GM19438 (cell line): ENCODE results near the gene DLX4.

ENCODE experiments used
- ATAC-seq: cut with Tn5 transposase; IDR thresholded peaks from one replicate; pipeline ENCODE4 v1.9.1; 2021; ENCODE audit warnings: low read depth; ENCODE audit not compliant: unreplicated experiment

The DLX4 gene

GRCh38 chr17:49946208-49946607 lies 22.8 kb upstream of the DLX4 start:
- no peak for ATAC-seq

GRCh38 chr17:49946964-49947584 lies 21.9 kb upstream of the DLX4 start:
- ATAC-seq = no peak

GRCh38 chr17:49949634-49950033 lies 19.4 kb upstream of the DLX4 start:
- ATAC-seq = no peak

- no peak for ATAC-seq
Measured at GRCh38 chr17:49951362-49952082, 17.5 kb upstream of the DLX4 start.

- no peak for ATAC-seq
Measured at GRCh38 chr17:49952209-49952911, 16.6 kb upstream of the DLX4 start.

GRCh38 chr17:49952912-49953497 lies 16.0 kb upstream of the DLX4 start:
- ATAC-seq = no peak

- no peak for ATAC-seq
Measured at GRCh38 chr17:49955157-49955556, 13.8 kb upstream of the DLX4 start.

GRCh38 chr17:49956780-49957179 lies 12.2 kb upstream of the DLX4 start:
- no peak for ATAC-seq

GRCh38 chr17:49957350-49957749 lies 11.6 kb upstream of the DLX4 start:
- ATAC-seq = no peak

- no peak for ATAC-seq
Measured at GRCh38 chr17:49958723-49959122, 10.3 kb upstream of the DLX4 start.

- no peak for ATAC-seq
Measured at GRCh38 chr17:49959183-49959935, 9.6 kb upstream of the DLX4 start.

GRCh38 chr17:49962599-49963308 lies 6.2 kb upstream of the DLX4 start:
- ATAC-seq = no peak

- ATAC-seq = no peak
Measured at GRCh38 chr17:49963309-49963625, 5.7 kb upstream of the DLX4 start.

GRCh38 chr17:49963626-49964302 lies 5.2 kb upstream of the DLX4 start:
- no peak for ATAC-seq

GRCh38 chr17:49964303-49964768 lies 4.7 kb upstream of the DLX4 start:
- ATAC-seq = no peak

- ATAC-seq = no peak
Measured at GRCh38 chr17:49964769-49965523, 4.0 kb upstream of the DLX4 start.

GRCh38 chr17:49965524-49965909 lies 3.5 kb upstream of the DLX4 start:
- no peak for ATAC-seq

GRCh38 chr17:49966767-49967166 lies 2.2 kb upstream of the DLX4 start:
- no peak for ATAC-seq

- ATAC-seq = no peak
Measured at GRCh38 chr17:49967205-49967604, 1.8 kb upstream of the DLX4 start.
